Measurements from ENCODE around the gene LARP6.

LARP6 gene

GRCh38 chr15:70792171-70792573 is 61.8 kb downstream of the LARP6 start:
- DNase-seq: no peak

GRCh38 chr15:70791259-70791658 is 62.7 kb downstream of the LARP6 start:
- DNase-seq: no peak

GRCh38 chr15:70789213-70789612 is 64.7 kb downstream of the LARP6 start:
- no peak for DNase-seq

GRCh38 chr15:70788114-70789049 is 65.6 kb downstream of the LARP6 start:
- no peak for DNase-seq

- no peak for DNase-seq
Observed at GRCh38 chr15:70786996-70787395, 67.0 kb downstream of the LARP6 start.

GRCh38 chr15:70783610-70784022 is 70.3 kb downstream of the LARP6 start:
- no peak for DNase-seq

GRCh38 chr15:70783041-70783440 is 70.9 kb downstream of the LARP6 start:
- no peak for DNase-seq

- DNase-seq: no peak
Observed at GRCh38 chr15:70781236-70781635, 72.7 kb downstream of the LARP6 start.
